ENCODE results near the gene KLHL17. TPM values are rescaled to one million over a fixed set of nuclear protein-coding genes. Genes with fewer than 3 reads are reported as not detected.

KLHL17 gene
- polyA plus RNA-seq, 1 experiment = 14.7 TPM

- CTCF ChIA-PET = interaction anchor here (0.8 to 1.5 kb wide), 2 partner anchors 12 to 67 kb away, joined by 3 to 8 read pairs; no protein-coding TSS in a partner anchor
- no peak overlapping the region for H3K4me3 ChIP-seq (ENCODE audit: low read depth, low read length)
- POLR2A ChIA-PET = no interaction called here
These were observed 11.5 kb downstream of the KLHL17 start for GRCh38 chr1:971751-972506.

DNA sequence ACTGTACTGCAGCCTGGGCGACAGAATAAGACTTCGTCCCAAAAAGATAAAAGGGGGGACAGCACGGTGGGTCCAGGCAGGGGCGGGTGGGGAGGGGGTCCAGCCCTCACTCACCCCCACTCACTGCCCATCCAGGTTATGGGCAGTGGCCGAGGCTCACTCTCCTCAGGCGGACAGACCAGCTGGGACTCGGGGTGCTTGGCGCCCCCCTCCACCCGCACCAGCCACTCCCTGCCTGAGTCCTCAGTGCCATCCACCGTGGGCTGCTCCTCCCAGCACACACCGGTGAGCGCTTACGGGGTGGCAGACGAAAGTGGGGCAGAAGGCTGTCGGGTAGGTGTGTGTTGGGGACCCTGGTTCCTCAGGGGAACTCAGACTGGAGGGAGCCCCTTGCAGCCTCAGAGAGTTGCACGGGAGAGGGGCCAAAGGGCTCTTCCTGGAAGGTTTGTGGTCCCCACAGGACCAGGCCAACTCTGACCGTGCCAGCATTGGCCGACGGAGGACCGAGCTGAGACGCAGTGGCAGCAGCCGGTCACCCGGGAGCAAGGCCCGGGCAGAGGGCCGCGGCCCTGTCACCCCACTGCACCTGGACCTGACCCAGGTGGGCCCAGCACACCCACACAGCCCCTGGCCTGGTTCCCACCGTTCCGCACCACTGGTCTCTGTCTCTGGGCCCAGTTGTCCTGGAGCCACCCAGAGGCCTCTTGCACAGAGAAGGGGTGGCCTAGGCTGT is 12.5 kb downstream of the KLHL17 start:
- H3K4me3 ChIP-seq (ENCODE audit: low read depth, low read length) = no peak overlapping the region
- H3K36me3 ChIP-seq (ENCODE audit: control insufficient read depth, insufficient read depth, low read length) = no peaks in the 10 kb centered on the region
- DNase-seq (ENCODE audit: low read depth) = no peak
- TF ChIP-seq, protein P1, sequence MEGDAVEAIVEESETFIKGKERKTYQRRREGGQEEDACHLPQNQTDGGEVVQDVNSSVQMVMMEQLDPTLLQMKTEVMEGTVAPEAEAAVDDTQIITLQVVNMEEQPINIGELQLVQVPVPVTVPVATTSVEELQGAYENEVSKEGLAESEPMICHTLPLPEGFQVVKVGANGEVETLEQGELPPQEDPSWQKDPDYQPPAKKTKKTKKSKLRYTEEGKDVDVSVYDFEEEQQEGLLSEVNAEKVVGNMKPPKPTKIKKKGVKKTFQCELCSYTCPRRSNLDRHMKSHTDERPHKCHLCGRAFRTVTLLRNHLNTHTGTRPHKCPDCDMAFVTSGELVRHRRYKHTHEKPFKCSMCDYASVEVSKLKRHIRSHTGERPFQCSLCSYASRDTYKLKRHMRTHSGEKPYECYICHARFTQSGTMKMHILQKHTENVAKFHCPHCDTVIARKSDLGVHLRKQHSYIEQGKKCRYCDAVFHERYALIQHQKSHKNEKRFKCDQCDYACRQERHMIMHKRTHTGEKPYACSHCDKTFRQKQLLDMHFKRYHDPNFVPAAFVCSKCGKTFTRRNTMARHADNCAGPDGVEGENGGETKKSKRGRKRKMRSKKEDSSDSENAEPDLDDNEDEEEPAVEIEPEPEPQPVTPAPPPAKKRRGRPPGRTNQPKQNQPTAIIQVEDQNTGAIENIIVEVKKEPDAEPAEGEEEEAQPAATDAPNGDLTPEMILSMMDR (IDR thresholded peaks at IDR 0.05; ENCODE audit: insufficient read depth, low read depth, low read length) = no peak
- H3K27me3 ChIP-seq (ENCODE audit: control insufficient read depth, insufficient read depth, low read length) = no peaks in the 10 kb centered on the region
- ChIA-PET CTCF (interaction anchor here (0.8 to 1.5 kb wide), 2 partner anchors 11 to 68 kb away, joined by 3 to 8 read pairs; no protein-coding TSS in a partner anchor), POLR2A (no interaction called here)

More at GRCh38 chr1:971751-972506, 11.5 kb downstream of the KLHL17 start:
- TF ChIP-seq, protein P1 (IDR thresholded peaks at IDR 0.05; ENCODE audit: insufficient read depth, low read depth, low read length) = no peak
- H3K36me3 ChIP-seq (ENCODE audit: control insufficient read depth, insufficient read depth, low read length) = no peaks in the 10 kb centered on the region
- no peaks in the 10 kb centered on the region for H3K27me3 ChIP-seq (ENCODE audit: control insufficient read depth, insufficient read depth, low read length)
- DNase-seq (ENCODE audit: low read depth) = no peak

DNA sequence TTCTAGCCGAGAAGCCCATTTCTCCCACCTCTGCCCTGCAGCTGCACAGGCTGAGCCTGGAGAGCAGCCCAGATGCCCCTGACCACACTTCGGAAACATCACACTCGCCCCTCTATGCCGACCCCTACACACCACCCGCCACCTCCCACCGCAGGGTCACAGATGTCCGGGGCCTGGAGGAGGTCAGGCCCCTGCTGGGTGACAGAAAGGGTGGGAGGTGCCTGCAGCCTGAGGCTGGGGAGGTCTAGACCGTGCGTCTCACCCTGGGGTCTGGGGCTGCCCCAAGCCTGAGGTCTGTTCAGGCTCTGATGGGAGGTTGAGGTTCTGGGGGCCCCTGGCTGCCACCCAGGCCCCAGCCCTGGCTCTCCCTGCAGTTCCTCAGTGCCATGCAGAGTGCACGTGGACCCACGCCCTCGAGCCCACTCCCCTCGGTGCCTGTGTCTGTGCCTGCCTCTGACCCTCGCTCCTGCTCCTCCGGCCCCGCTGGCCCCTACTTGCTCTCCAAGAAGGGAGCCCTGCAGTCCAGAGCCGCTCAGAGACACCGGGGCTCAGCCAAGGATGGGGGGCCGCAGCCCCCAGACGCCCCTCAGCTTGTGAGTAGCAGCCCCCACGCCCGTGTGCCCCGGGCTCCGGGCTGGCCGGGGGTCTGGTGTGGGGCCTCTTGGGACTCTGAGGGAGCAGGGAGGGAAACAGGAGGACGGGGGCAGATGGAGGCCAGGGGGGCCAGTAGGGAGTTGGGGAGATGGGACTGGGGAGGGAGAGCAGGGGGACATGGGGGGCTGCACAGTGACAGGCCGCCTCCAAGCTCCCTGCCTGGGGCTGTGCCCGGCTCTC is 13.3 kb downstream of the KLHL17 start:
- no peaks in the 10 kb centered on the region for H3K36me3 ChIP-seq (ENCODE audit: control insufficient read depth, insufficient read depth, low read length)
- TF ChIP-seq, protein P1 (IDR thresholded peaks at IDR 0.05; ENCODE audit: insufficient read depth, low read depth, low read length) = no peak
- CTCF ChIA-PET = interaction anchor here (0.8 to 3.2 kb wide), 2 partner anchors 70 to 90 kb away, joined by 4 to 14 read pairs; no protein-coding TSS in a partner anchor
- no peak for DNase-seq (ENCODE audit: low read depth)
- H3K4me3 ChIP-seq (ENCODE audit: low read depth, low read length) = no peak overlapping the region
- no peaks in the 10 kb centered on the region for H3K27me3 ChIP-seq (ENCODE audit: control insufficient read depth, insufficient read depth, low read length)
- POLR2A ChIA-PET = no interaction called here

GRCh38 chr1:974293-974640 is 13.9 kb downstream of the KLHL17 start:
- H3K4me3 ChIP-seq (ENCODE audit: low read depth, low read length) = no peak overlapping the region
- DNase-seq (ENCODE audit: low read depth) = no peak
- TF ChIP-seq, protein P1 (IDR thresholded peaks at IDR 0.05; ENCODE audit: insufficient read depth, low read depth, low read length) = no peak
- CTCF ChIA-PET = interaction anchor here (0.6 to 3.2 kb wide), 3 partner anchors 37 to 89 kb away, joined by 3 to 14 read pairs (median 4); no protein-coding TSS in a partner anchor
- no peaks in the 10 kb centered on the region for H3K36me3 ChIP-seq (ENCODE audit: control insufficient read depth, insufficient read depth, low read length)
- POLR2A ChIA-PET = no interaction called here
- no peaks in the 10 kb centered on the region for H3K27me3 ChIP-seq (ENCODE audit: control insufficient read depth, insufficient read depth, low read length)
